Activated naive CD4-positive, alpha-beta T cell treated with anti-CD3 and anti-CD28 coated beads, Interleukin-2, amount 50 U/mL, for 16 hours (primary cell): Measurements from ENCODE around the gene SESN1.

Experiments used
- DNase-seq: peaks from one replicate; pipeline ENCODE4 v3.0.0-alpha.2; 2020

The SESN1 gene

DNA sequence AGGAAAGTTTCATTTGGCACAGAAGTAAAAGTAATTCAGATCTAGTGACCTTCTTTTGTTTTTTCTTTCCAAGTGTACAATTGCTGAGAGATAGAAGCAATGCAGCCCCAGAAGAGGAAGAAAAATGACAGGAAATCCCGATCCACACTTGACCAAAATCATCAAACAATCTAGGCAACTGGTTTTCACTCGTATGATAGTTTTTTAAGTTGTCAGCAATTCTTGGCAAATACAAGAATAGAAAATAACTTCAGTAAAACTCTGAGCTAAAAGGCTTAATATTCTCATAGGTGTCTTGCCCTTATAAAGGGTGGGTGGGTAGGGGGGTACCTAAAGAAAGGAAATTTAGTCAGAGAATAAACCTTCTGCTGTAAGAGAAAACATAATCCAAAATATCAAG is 36.0 kb downstream of the SESN1 start:
- DNase-seq = no peak

DNA sequence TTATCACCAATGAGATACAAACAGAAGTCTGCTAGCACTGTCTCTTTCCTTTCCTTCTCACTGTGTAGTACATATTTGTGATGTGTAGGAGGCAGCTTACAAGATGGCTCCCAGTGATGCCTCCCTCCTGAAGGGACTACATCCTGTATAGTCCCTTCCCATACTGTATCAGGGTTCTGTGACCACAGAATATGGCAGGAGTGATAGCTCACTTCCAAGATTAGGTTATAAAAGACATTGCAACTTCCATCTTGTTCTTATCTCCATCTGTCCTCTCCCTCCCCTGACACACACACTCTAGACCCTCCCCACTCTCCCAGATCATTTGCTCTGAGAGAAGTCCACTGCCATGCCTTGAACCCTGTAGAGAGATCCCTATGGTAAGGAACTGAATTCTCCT is 38.0 kb downstream of the SESN1 start:
- no peak for DNase-seq

- DNase-seq = no peak
Observed at GRCh38 chr6:109055771-109056235, 38.8 kb downstream of the SESN1 start.

- DNase-seq = no peak
Observed at GRCh38 chr6:109053336-109053735, 41.3 kb downstream of the SESN1 start.

GRCh38 chr6:109052852-109053251 is 41.8 kb downstream of the SESN1 start:
- DNase-seq = no peak

GRCh38 chr6:109052018-109052651 is 42.5 kb downstream of the SESN1 start:
- no peak for DNase-seq

- DNase-seq = no peak
Observed at GRCh38 chr6:109051301-109052017, 43.2 kb downstream of the SESN1 start.

DNA sequence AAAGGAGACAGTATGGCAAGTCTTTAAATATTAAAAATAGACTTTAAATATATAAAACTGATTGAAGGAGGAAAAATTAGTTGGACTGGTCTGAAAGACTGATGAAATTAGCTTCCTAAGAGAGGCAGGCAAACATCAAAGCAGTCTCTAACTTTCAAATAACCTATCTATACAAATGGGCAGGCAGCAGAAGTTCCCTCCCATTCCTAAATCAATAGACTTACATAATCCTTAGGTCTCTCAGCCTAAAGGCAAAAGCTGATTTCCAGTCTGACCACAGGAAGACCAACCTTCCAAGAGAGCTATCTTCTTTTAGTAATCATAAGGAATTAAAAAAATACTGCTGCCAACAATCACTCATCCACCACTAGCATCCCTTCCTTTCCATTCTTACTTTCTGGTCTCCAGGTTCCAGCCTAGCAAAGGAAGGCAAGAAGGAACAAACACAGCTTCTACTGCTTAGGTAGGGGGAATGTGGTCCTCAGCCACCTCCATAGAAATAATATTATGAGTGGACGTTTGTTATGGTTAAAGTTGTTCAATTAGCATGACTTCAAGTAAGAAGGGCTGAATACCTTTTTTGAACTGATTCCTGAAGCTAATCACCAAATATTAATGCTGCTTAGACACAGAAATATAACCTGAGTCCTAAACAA is 44.1 kb downstream of the SESN1 start:
- DNase-seq = no peak

DNA sequence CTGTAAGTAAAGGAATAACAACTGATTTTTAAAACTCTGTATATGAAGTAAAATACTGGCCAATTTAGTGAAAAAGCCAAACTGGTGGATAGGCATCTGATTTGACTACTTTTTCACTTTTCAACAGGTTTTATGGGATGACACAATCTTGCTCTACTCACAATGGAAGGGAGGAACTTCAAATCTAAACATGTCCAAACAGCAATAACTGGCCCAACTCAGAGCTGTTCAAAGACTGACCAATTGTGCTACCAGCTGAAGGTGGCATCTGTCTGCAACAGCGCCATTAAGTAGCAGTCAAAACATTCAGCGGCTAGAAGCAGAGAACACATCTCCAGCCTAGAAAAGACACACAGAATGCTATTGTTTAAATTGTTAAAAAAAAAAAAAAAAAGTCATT is 44.6 kb downstream of the SESN1 start:
- no peak for DNase-seq

DNA sequence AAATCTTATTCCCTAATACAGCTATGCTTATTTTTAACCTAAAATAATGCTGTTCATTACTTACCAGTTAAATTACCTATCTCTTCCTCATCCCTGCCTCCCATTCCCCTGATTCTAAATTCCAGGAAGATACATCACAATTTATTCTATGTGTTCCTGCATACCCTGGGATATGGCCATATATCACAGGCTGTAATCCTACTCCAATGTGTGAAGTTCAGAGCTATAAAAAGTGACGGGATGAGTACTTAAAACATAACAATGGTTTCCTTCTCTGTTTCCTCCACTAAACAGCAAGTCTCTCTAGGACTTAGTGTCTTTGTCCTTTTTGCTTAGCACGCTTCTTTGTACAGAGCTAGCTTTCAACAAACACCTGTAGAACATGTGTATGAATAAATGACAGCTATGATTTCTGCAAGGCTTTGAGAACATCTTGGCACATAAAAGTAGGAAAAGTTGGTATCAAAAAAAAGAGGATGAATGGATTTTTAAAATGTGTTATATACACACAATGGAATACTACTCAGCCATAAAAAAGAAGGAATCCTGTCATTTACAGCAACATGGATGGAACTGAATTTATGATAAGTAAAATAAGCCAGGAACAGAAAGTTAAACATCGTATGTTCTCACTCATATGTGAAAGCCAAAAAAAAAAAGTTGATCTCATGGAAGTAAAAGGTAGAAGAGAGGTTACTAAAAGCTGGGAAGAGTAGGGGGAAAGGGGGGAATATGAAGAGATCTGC is 45.8 kb downstream of the SESN1 start:
- no peak for DNase-seq

- DNase-seq = no peak
Observed at GRCh38 chr6:109048176-109048575, 46.5 kb downstream of the SESN1 start.

DNA sequence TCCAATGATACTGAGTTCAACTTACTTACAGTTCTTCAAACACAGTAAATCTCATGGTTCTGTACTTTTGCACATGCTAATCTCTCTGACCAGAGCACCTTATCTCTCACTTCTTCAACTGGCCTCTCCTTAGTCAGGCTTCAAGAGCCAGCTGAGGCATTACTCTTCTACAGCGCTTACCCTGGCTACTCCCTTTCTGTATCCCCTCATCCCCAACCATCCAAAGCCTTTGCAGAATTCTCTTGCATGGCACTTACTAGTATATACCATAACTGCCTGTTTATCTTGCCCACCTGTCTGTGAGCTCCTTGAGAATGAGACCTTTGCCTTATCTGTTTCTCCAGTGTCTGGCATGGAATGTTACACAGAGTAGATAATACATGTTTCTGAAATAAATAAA is 49.2 kb downstream of the SESN1 start:
- no peak for DNase-seq

GRCh38 chr6:109039795-109040194 is 54.9 kb downstream of the SESN1 start:
- DNase-seq = no peak

GRCh38 chr6:109038837-109039398 is 55.7 kb downstream of the SESN1 start:
- DNase-seq = no peak

GRCh38 chr6:109036574-109037294 is 57.9 kb downstream of the SESN1 start:
- DNase-seq = no peak

DNA sequence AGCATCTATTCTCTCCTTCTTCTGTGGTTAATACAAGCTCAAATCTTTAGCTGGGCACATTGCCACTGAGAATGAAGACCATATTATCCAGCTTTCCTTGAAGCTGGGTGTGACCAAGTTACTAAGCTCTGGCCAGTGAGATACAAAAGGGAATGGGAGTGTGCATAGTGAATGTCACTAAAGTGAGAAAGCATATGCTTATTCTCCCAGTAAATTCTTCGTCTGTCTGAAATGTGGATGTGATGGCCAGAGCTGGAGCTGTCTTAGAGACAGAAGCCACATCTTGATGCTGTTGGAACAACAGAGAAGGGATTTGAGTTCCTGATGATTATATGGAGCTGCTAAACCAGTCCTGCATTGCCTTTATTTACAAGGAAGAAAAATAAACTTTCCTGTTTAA is 60.1 kb downstream of the SESN1 start:
- no peak for DNase-seq

- no peak for DNase-seq
Observed at GRCh38 chr6:109033655-109034054, 61.0 kb downstream of the SESN1 start.

- DNase-seq = no peak
Observed at GRCh38 chr6:109031416-109031815, 63.2 kb downstream of the SESN1 start.

- DNase-seq = no peak
Observed at GRCh38 chr6:109029313-109029712, 65.3 kb downstream of the SESN1 start.

- no peak for DNase-seq
Observed at GRCh38 chr6:109028439-109028838, 66.2 kb downstream of the SESN1 start.

DNA sequence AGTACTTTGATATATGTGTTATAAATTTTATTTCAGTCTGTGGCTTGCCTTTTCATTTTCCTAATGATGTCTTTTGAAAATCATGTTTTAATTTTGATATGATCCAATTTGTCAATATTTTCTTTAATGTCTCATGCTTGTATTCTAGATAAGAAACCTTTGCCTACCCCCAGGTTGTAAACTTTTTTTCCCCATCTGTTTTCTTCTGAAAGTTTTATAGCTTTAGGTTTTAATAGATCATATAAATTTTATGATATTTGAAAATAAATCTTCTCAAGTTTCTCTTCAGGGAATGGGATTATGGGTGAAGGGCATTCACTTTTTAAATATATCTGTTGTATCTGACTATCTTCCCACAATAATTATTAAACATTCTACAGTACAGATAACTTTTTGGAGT is 66.7 kb downstream of the SESN1 start:
- no peak for DNase-seq

DNA sequence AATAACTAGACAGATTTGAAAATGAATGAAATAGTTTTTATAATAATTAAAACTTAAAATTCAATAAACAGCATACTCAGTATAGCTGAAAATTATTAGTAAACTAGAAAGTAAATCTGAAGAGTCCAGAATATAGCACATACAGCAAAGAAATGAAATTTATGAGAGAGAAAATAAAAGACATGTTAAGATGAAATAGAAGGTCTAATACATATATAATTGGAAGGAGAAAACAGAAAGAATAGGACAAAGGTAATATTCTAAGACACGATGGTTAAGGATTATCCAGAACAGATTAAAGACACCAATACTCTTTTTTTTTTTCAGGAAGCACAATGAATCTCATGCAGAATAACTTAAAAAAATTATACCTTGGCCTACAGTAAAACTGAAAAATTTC is 69.0 kb downstream of the SESN1 start:
- DNase-seq = no peak
